NCI-H446 (cell line): ENCODE results near the gene ATP6V1D.
"Not testable (repeated sequence)": the region's sequence is repeated elsewhere in the genome, so short reads cannot be mapped to it uniquely, and the experiment has no call there.

ENCODE experiments used
- DNase-seq, 2 experiments: peaks; one replicate each; lab custom pipeline; 2025; lab: John Stamatoyannopoulos, UW

Gene ATP6V1D

GRCh38 chr14:67370830-67371229, 11.2 kb upstream of the ATP6V1D start:
- DNase-seq, result no peak

- no peak for DNase-seq
Measured at GRCh38 chr14:67365476-67365875, 5.9 kb upstream of the ATP6V1D start.

- no peak for DNase-seq
Measured at GRCh38 chr14:67360470-67361206, 1.0 kb upstream of the ATP6V1D start.

GRCh38 chr14:67358924-67359774, 455 bp downstream of the ATP6V1D start:
- peak in 1 of 2 experiments; percentile 17 for DNase-seq

- DNase-seq, result no peak
Measured at GRCh38 chr14:67357969-67358354, 1.6 kb downstream of the ATP6V1D start.

GRCh38 chr14:67357186-67357968, 2.2 kb downstream of the ATP6V1D start:
- no peak for DNase-seq

GRCh38 chr14:67352055-67352454, 7.5 kb downstream of the ATP6V1D start:
- DNase-seq, result no peak

GRCh38 chr14:67345583-67345982, 14.0 kb downstream of the ATP6V1D start:
- DNase-seq, result no peak

- DNase-seq, result no peak
Measured at GRCh38 chr14:67343601-67344230, 15.9 kb downstream of the ATP6V1D start.

- DNase-seq, result not testable (repeated sequence)
Measured at GRCh38 chr14:67341231-67341630, 18.4 kb downstream of the ATP6V1D start.

GRCh38 chr14:67335781-67336180, 23.8 kb downstream of the ATP6V1D start:
- no peak for DNase-seq

- no peak for DNase-seq
Measured at GRCh38 chr14:67332468-67332867, 27.1 kb downstream of the ATP6V1D start.

- no peak for DNase-seq
Measured at GRCh38 chr14:67331368-67332125, 28.1 kb downstream of the ATP6V1D start.

GRCh38 chr14:67329666-67330065, 29.9 kb downstream of the ATP6V1D start:
- DNase-seq, result not testable (repeated sequence)

- DNase-seq, result no peak
Measured at GRCh38 chr14:67319142-67319541, 40.5 kb downstream of the ATP6V1D start.

- no peak for DNase-seq
Measured at GRCh38 chr14:67317822-67318221, 41.8 kb downstream of the ATP6V1D start.

GRCh38 chr14:67313153-67313552, 46.5 kb downstream of the ATP6V1D start:
- DNase-seq, result no peak

- DNase-seq, result no peak
Measured at GRCh38 chr14:67311868-67312267, 47.7 kb downstream of the ATP6V1D start.
